Gastroesophageal sphincter (tissue), 4 donors: ENCODE results near the gene TBC1D5. TPM values are rescaled to one million over a fixed set of nuclear protein-coding genes. Genes with fewer than 3 reads are reported as not detected.

Experiments
- ATAC-seq: fragments of 150-250 bp; one replicate; pipeline ENCODE4 v1.9.1; 2016; ENCODE audit warnings: mild to moderate bottlenecking, moderate library complexity
- H3K27ac ChIP-seq, 4 donors: fragments of 200-600 bp; sonication (generic) in 3 of 4; 1 replicate in 3 of 4; 2 replicates in 1 of 4; pipeline ENCODE4 v1.5.1; 2016 to 2019
- H3K27me3 ChIP-seq: fragments of 200-600 bp; sonication (generic); one replicate; pipeline ENCODE4 v1.5.1; 2019
- H3K36me3 ChIP-seq, 2 donors: fragments of 200-600 bp; sonication (generic); one replicate each; pipeline ENCODE4 v1.5.1; 2019; ENCODE audit warnings: control low read depth in 1 of 2
- H3K4me1 ChIP-seq, 3 donors: fragments of 200-600 bp; sonication (generic); 1 replicate in 2 of 3; 2 replicates in 1 of 3; pipeline ENCODE4 v1.5.1; 2016 to 2019; ENCODE audit warnings: control low read depth in 2 of 3
- H3K4me3 ChIP-seq, 2 donors: fragments of 200-600 bp; sonication (generic); one replicate each; pipeline ENCODE4 v1.5.1; 2019; ENCODE audit warnings: mild to moderate bottlenecking in 1 of 2, moderate library complexity in 1 of 2
- H3K9me3 ChIP-seq, 3 donors: fragments of 200-600 bp; sonication (generic); one replicate each; pipeline ENCODE4 v1.5.1; 2017 to 2019; ENCODE audit warnings: control low read depth in 2 of 3
- CTCF ChIP-seq, 4 experiments: fragments of 200-600 bp in 2 of 4; fragments of 450-650 bp in 2 of 4; sonication (generic) in 1 of 4; IDR thresholded peaks; one replicate each; pipeline ENCODE4 v1.5.1; 2017 to 2019; ENCODE audit warnings: antibody characterized with exemption in 4 of 4, mild to moderate bottlenecking in 2 of 4, moderate library complexity in 2 of 4
- EP300 ChIP-seq: sonication (generic); formaldehyde crosslinking; IDR thresholded peaks from one replicate; pipeline ENCODE4 v1.6.1; 2017; ENCODE audit warnings: antibody characterized with exemption, mild to moderate bottlenecking
- POLR2A ChIP-seq, 2 donors: fragments of 450-650 bp; IDR thresholded peaks; one replicate each; pipeline ENCODE4 v1.6.1; 2017; ENCODE audit warnings: antibody characterized with exemption in 2 of 2, mild to moderate bottlenecking in 2 of 2, moderate library complexity in 1 of 2
- POLR2AphosphoS5 ChIP-seq: sonication (generic); formaldehyde crosslinking; IDR thresholded peaks from one replicate; pipeline ENCODE4 v1.6.1; 2017; ENCODE audit warnings: antibody characterized with exemption
- WGBS, 2 donors: methylation state at CpG; one replicate each; pipeline ENCODE4 v1.1.5; 2018; ENCODE audit warnings: low coverage in 1 of 2; 5-methylcytosine and 5-hydroxymethylcytosine counted together
- total RNA-seq, 4 donors: library from RNA; depleted of rRNA; stranded (reverse); fragments of >200 nt; gene quantifications; one replicate each; pipeline ENCODE4 v1.1.0, GENCODE V29; 2016

Gene TBC1D5
- total RNA-seq, 4 donors from 2014 or later: 59.5 to 66.6 (median 61.6) TPM

- Histone ChIP-seq H3K27me3 (no peaks in the 10 kb centered on the region), H3K9me3 (no peaks in the 10 kb centered on the region), H3K27ac (no peak overlapping the region), H3K36me3 (peaks cover 0 to 4% of the 10 kb centered on the region in 2 donors), H3K4me1 (no peaks in the 10 kb centered on the region), H3K4me3 (no peak overlapping the region)
- TF ChIP-seq EP300 (no peak), POLR2AphosphoS5 (no peak), CTCF (IDR thresholded peaks at IDR 0.05) (no peak), POLR2A (IDR thresholded peaks at IDR 0.05) (no peak)
- 84 to 88% methylated on average over 4 of the region's 4 CpGs for WGBS, 2 donors
- ATAC-seq: no peak
These were observed 226.8 kb downstream of the TBC1D5 start for GRCh38 chr3:17515445-17516234.

GRCh38 chr3:17514597-17514996 lies 227.8 kb downstream of the TBC1D5 start:
- H3K4me3 ChIP-seq: no peak overlapping the region
- H3K9me3 ChIP-seq: no peaks in the 10 kb centered on the region
- no peak overlapping the region for H3K27ac ChIP-seq
- H3K36me3 ChIP-seq: peaks cover 0 to 4% of the 10 kb centered on the region in 2 donors
- no peaks in the 10 kb centered on the region for H3K27me3 ChIP-seq
- no peak for ATAC-seq
- no peak for TF ChIP-seq EP300
- TF ChIP-seq CTCF (IDR thresholded peaks at IDR 0.05): no peak
- TF ChIP-seq POLR2AphosphoS5: no peak
- TF ChIP-seq POLR2A (IDR thresholded peaks at IDR 0.05): no peak
- H3K4me1 ChIP-seq: no peaks in the 10 kb centered on the region

GRCh38 chr3:17510265-17510664 lies 232.2 kb downstream of the TBC1D5 start:
- ATAC-seq: no peak
- Histone ChIP-seq H3K36me3 (no peaks in the 10 kb centered on the region), H3K9me3 (no peaks in the 10 kb centered on the region), H3K4me3 (no peak overlapping the region), H3K27me3 (no peaks in the 10 kb centered on the region), H3K4me1 (no peaks in the 10 kb centered on the region), H3K27ac (no peak overlapping the region)
- 90 to 93% methylated on average over 4 of the region's 4 CpGs for WGBS, 2 donors
- TF ChIP-seq POLR2A (IDR thresholded peaks at IDR 0.05): no peak

- Histone ChIP-seq H3K36me3 (no peaks in the 10 kb centered on the region), H3K4me1 (no peaks in the 10 kb centered on the region), H3K27ac (no peak overlapping the region), H3K27me3 (no peaks in the 10 kb centered on the region), H3K4me3 (no peak overlapping the region), H3K9me3 (no peaks in the 10 kb centered on the region)
- WGBS, 2 donors: 80 to 86% methylated on average over 4 of the region's 4 CpGs
- no peak for ATAC-seq
- TF ChIP-seq POLR2A (IDR thresholded peaks at IDR 0.05) (no peak), CTCF (IDR thresholded peaks at IDR 0.05) (no peak), POLR2AphosphoS5 (no peak), EP300 (no peak)
These were observed 234.2 kb downstream of the TBC1D5 start for GRCh38 chr3:17508180-17508752.

GRCh38 chr3:17507480-17507879 lies 235.0 kb downstream of the TBC1D5 start:
- H3K27me3 ChIP-seq: no peaks in the 10 kb centered on the region
- H3K9me3 ChIP-seq: no peaks in the 10 kb centered on the region
- no peak for ATAC-seq
- H3K36me3 ChIP-seq: no peaks in the 10 kb centered on the region
- H3K27ac ChIP-seq: no peak overlapping the region
- H3K4me3 ChIP-seq: no peak overlapping the region
- TF ChIP-seq POLR2A (IDR thresholded peaks at IDR 0.05): no peak
- no peak for TF ChIP-seq POLR2AphosphoS5
- TF ChIP-seq CTCF (IDR thresholded peaks at IDR 0.05): no peak
- TF ChIP-seq EP300: no peak
- H3K4me1 ChIP-seq: no peaks in the 10 kb centered on the region
